ENCODE measurements around the gene EIF5A. TPM values are rescaled to one million over a fixed set of nuclear protein-coding genes. Genes with fewer than 3 reads are reported as not detected.

EIF5A gene
- total and polyA plus RNA-seq, 4 donors: 179 to 506 (median 302) TPM

DNA sequence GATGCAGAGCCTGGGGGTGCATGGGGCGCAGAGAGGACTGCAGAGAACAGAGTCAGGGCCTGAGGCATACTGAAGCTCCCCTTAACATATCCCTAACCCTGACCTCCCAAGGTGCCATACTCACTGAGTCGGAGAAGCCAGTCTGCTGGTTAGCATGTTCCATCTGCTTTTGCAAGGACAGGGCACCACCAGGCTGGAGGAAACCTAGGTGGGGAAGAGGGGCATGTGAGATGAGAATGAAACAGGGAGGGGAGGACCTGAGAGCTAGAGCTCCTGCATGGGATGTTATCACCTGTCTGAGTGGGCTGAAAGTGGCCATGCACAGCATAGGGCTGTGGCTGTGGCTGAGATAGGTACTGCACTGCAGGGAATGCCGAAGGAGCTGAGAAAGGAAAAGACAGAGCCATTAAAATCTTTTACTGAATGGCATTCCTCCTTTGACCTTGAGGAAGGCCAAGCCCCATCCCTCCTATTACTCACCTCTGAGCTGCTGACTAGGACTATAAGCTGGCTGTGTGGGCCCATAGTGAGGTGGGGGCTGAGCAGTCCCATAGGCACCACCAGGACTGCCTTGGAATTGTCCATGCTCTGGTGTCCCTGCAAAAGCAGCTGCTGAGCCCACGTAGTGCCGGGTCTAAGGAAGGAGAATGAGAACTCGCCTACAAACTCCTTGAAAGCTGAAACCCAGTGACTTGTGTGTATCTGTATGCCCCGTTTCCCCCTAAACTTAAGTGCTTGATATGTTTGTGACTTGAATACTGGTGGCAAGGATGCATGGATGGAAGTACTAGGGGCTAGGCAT is 5.9 kb downstream of the EIF5A start:
- Histone ChIP-seq H3K27ac (ENCODE audit: low read depth in 1 of 2, low read length in 2 of 2) (no peak overlapping the region), H3K36me3 (ENCODE audit: control insufficient read depth in 4 of 4, insufficient read depth in 3 of 4, low read depth in 1 of 4, low read length in 3 of 4) (peaks cover 17 to 53% (median 43%) of the 10 kb centered on the region in 4 donors), H3K27me3 (ENCODE audit: control insufficient read depth in 4 of 4, insufficient read depth in 4 of 4, low read length in 3 of 4) (no peaks in the 10 kb centered on the region), H3K9me3 (ENCODE audit: control insufficient read depth in 4 of 4, low read length in 3 of 4) (no peaks in the 10 kb centered on the region), H3K4me3 (ENCODE audit: low read depth in 1 of 3, low read length in 3 of 3) (no peak overlapping the region), H3K4me1 (ENCODE audit: control insufficient read depth in 4 of 4, insufficient read depth in 4 of 4, low read length in 3 of 4) (peaks cover 14 to 59% (median 42%) of the 10 kb centered on the region in 4 donors), H3K9ac (ENCODE audit: low read depth in 1 of 2, low read length in 2 of 2) (no peak overlapping the region)
- 95% methylated on average over 7 of the region's 7 CpGs for WGBS
- DNase-seq (ENCODE audit: low spot score): no peak
- TF ChIP-seq TAF1 (conservative IDR thresholded peaks at IDR 0.05) (no peak), HNF4A (conservative IDR thresholded peaks at IDR 0.05) (no peak), EGR1 (IDR thresholded peaks at IDR 0.05; ENCODE audit: low read depth in 2 of 2) (no peak), RAD21 (IDR thresholded peaks at IDR 0.05) (no peak), FOXA1 (IDR thresholded peaks at IDR 0.05) (no peak), RXRA (IDR thresholded peaks at IDR 0.05) (no peak), SP1 (IDR thresholded peaks at IDR 0.05) (no peak), GABPA (IDR thresholded peaks at IDR 0.05 in 1 of 2, conservative IDR thresholded peaks at IDR 0.05 in 1 of 2) (no peak), HNF4G (IDR thresholded peaks at IDR 0.05) (no peak), YY1 (IDR thresholded peaks at IDR 0.05) (no peak), JUND (IDR thresholded peaks at IDR 0.05) (no peak)
- TF ChIP-seq, protein P1, sequence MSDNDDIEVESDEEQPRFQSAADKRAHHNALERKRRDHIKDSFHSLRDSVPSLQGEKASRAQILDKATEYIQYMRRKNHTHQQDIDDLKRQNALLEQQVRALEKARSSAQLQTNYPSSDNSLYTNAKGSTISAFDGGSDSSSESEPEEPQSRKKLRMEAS (IDR thresholded peaks at IDR 0.05): no peak
- TF ChIP-seq, protein P2, sequence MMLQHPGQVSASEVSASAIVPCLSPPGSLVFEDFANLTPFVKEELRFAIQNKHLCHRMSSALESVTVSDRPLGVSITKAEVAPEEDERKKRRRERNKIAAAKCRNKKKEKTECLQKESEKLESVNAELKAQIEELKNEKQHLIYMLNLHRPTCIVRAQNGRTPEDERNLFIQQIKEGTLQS (IDR thresholded peaks at IDR 0.05): no peak

DNA sequence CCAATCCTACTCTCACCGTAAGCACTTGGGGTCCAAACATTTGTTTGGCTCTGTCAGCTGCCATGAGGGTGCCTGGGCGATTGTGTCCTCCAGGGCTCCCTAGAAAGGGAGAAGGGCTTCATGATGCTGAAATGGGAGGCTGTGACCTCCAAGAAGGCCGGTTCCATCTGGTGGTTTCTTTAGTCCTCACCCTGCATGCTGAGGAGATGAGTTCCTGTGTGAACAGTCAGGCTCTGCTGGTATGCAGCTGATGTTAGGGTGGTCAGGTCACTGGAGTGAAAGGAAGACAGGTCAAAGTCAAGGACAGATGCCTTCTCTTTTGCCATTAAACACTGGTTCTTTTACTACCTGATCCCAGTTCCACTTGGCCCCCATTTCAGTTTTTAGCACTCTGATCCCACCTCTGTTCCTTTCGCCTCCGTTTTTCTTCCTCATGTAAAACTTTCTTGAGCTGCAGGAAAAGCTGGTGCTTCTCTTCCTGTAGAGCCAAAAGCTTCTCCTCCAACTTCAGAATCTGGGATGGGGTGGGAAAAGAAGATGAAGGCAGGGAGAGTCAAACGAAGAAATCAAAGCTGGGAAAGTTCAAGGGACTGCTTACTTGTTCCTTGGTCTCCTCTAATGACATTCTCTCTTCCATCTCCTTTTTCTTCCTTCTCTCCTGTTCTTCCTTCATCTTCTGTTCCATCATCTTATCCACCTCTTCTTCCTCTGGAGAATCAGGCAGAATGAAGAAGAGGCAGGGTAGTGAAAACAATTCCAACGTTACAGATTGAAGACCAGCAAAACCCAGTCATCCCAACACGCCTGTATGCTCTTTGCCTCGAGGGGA is 6.7 kb downstream of the EIF5A start:
- TF ChIP-seq FOXA1 (IDR thresholded peaks at IDR 0.05): no peak
- TF ChIP-seq HNF4A (conservative IDR thresholded peaks at IDR 0.05): no peak
- TF ChIP-seq EGR1 (IDR thresholded peaks at IDR 0.05; ENCODE audit: low read depth in 2 of 2): no peak
- TF ChIP-seq GABPA (IDR thresholded peaks at IDR 0.05 in 1 of 2, conservative IDR thresholded peaks at IDR 0.05 in 1 of 2): no peak
- TF ChIP-seq, protein P2 (IDR thresholded peaks at IDR 0.05): no peak
- Histone ChIP-seq H3K9me3 (ENCODE audit: control insufficient read depth in 4 of 4, low read length in 3 of 4) (no peaks in the 10 kb centered on the region), H3K4me3 (ENCODE audit: low read depth in 1 of 3, low read length in 3 of 3) (peak overlapping the region; percentile 66 to 88 (median 76)), H3K36me3 (ENCODE audit: control insufficient read depth in 4 of 4, insufficient read depth in 3 of 4, low read depth in 1 of 4, low read length in 3 of 4) (peaks cover 24 to 61% (median 49%) of the 10 kb centered on the region in 4 donors), H3K4me1 (ENCODE audit: control insufficient read depth in 4 of 4, insufficient read depth in 4 of 4, low read length in 3 of 4) (peaks cover 12 to 54% (median 37%) of the 10 kb centered on the region in 4 donors), H3K27me3 (ENCODE audit: control insufficient read depth in 4 of 4, insufficient read depth in 4 of 4, low read length in 3 of 4) (no peaks in the 10 kb centered on the region), H3K9ac (ENCODE audit: low read depth in 1 of 2, low read length in 2 of 2) (peak overlapping the region in 1 of 2 donors; percentile 68), H3K27ac (ENCODE audit: low read depth in 1 of 2, low read length in 2 of 2) (peak overlapping the region; percentile 78 to 84)
- DNase-seq (ENCODE audit: low spot score): no peak
- whole genome bisulfite sequencing: 55% methylated on average over 9 of the region's 9 CpGs
